Pancreas (tissue), 10 donors: ENCODE measurements around the gene EPO. TPM values are rescaled to one million over a fixed set of nuclear protein-coding genes. Genes with fewer than 3 reads are reported as not detected.

Experiments used
- ATAC-seq, 4 donors: fragments of 200-7000 bp; cut with Tn5 transposase; one replicate each; pipeline versions ENCODE4 v1.8.0 to v1.9.1; 2020; ENCODE audit warnings: mild to moderate bottlenecking in 4 of 4, moderate library complexity in 4 of 4
- DNase-seq, 6 donors: peaks; one replicate each; pipeline ENCODE4 v3.0.0-alpha.2; 2020
- FAIRE-seq: peaks from 2 replicates; lab custom pipeline; 2012; peaks lifted over from hg19 to GRCh38; lab: Jason Lieb, UNC
- H3K27ac ChIP-seq, 4 donors: fragments of 200-600 bp; sonication (generic); 1 replicate in 3 of 4; 2 replicates in 1 of 4; pipeline versions ENCODE4 v1.5.0 to v1.8.0; 2020
- H3K27me3 ChIP-seq, 4 donors: fragments of 200-600 bp; one replicate each; pipeline ENCODE4 v1.8.0; 2021
- H3K36me3 ChIP-seq, 3 donors: fragments of 200-600 bp; sonication (generic) in 1 of 3; one replicate each; pipeline versions ENCODE4 v1.5.0 to v1.8.0; 2020 to 2021
- H3K4me1 ChIP-seq, 3 donors: fragments of 200-600 bp; one replicate each; pipeline ENCODE4 v1.8.0; 2021
- H3K4me3 ChIP-seq, 4 donors: fragments of 200-600 bp; sonication (generic) in 2 of 4; one replicate each; pipeline versions ENCODE4 v1.5.0 to v1.8.0; 2020 to 2021
- H3K9me3 ChIP-seq, 4 donors: fragments of 200-600 bp; one replicate each; pipeline ENCODE4 v1.8.0; 2021
- CTCF ChIP-seq, 4 donors: fragments of 200-600 bp; sonication (generic) in 3 of 4; IDR thresholded peaks; one replicate each; pipeline versions ENCODE4 v1.5.0 to v1.8.0; 2021; ENCODE audit warnings: antibody characterized with exemption in 4 of 4
- WGBS, 2 donors: extraction: QIAGEN DNeasy Blood & Tissue Kit; methylation state at CpG; one replicate each; pipeline ENCODE4 v1.1.7; 2013; 5-methylcytosine and 5-hydroxymethylcytosine counted together
- intact Hi-C, 3 donors: fragments of 100-400 bp; cut with DNase I; formaldehyde crosslinking; loops; one replicate each; pipeline versions ENCODE4 v1.11.1 to v1.14.2; 2022
- polyA plus RNA-seq, 2 donors: library from polyadenylated mRNA; stranded (reverse); fragments of 200-250 nt; gene quantifications; one replicate each; pipeline ENCODE4 v1.2.3, GENCODE V29; 2013
- total RNA-seq, 6 donors: library from RNA; stranded (reverse); fragmentation: NEBNext Ultra II Directional in 4 of 6; extraction: Animal tissue kit (Norgen Biotek cat#: 25700) in 4 of 6; gene quantifications; one replicate each; pipeline versions ENCODE4 v1.2.1 to v1.2.4, GENCODE V29; 2021 to 2023
- donor health status: healthy with polysubstance abuse.
- donor health status: DM: no; HTN: no; CAD: no; lungs with moderate emphysema.
- donor health status: DM: no; HTN: no; CAD: no.
- donor health status: control.
- donor health status: control.
- donor health status: Bipolar disorder and iron deficiency.
- donor health status: DM: yes; HTN: yes; CAD: no.
- donor health status: DM: no; HTN: no; CAD: no.
- donor health status: DM: no; HTN: no; CAD: no.
- donor health status: DM: yes; HTN: yes; CAD: no.

EPO gene
- total and polyA plus RNA-seq, 8 donors = 1.6 to 5.9 (median 3.9) TPM

- Histone ChIP-seq H3K36me3 (no peaks in the 10 kb centered on the region), H3K27ac (no peak overlapping the region), H3K4me3 (no peak overlapping the region), H3K4me1 (no peaks in the 10 kb centered on the region), H3K9me3 (no peaks in the 10 kb centered on the region), H3K27me3 (no peaks in the 10 kb centered on the region)
- FAIRE-seq = no peak
- ATAC-seq = no peak
- intact Hi-C loops = no loop called here
- no peak for DNase-seq
- TF ChIP-seq CTCF (IDR thresholded peaks at IDR 0.05) = no peak
- no CpG with 5 or more reads among the region's 7 CpGs for WGBS, 2 donors
Observed at GRCh38 chr7:100735730-100736129, 15.5 kb downstream of the EPO start.

GRCh38 chr7:100736671-100737070, 16.4 kb downstream of the EPO start:
- no CpG with 5 or more reads among the region's 13 CpGs for WGBS, 2 donors
- Histone ChIP-seq H3K27me3 (no peaks in the 10 kb centered on the region), H3K4me3 (no peak overlapping the region), H3K36me3 (no peaks in the 10 kb centered on the region), H3K27ac (no peak overlapping the region), H3K4me1 (no peaks in the 10 kb centered on the region), H3K9me3 (no peaks in the 10 kb centered on the region)
- TF ChIP-seq CTCF (IDR thresholded peaks at IDR 0.05) = no peak
- no peak for ATAC-seq
- intact Hi-C loops = no loop called here
- no peak for FAIRE-seq
- peak in 1 of 6 donors; percentile 48 for DNase-seq

- no peak for TF ChIP-seq CTCF (IDR thresholded peaks at IDR 0.05)
- intact Hi-C loops = no loop called here
- no peaks in the 10 kb centered on the region for H3K36me3 ChIP-seq
- H3K27ac ChIP-seq = no peak overlapping the region
- no peaks in the 10 kb centered on the region for H3K27me3 ChIP-seq
- H3K9me3 ChIP-seq = no peaks in the 10 kb centered on the region
- no peak overlapping the region for H3K4me3 ChIP-seq
- ATAC-seq = no peak
- no CpG with 5 or more reads among the region's 6 CpGs for WGBS, 2 donors
- DNase-seq = no peak
- FAIRE-seq = no peak
- H3K4me1 ChIP-seq = no peaks in the 10 kb centered on the region
Observed at GRCh38 chr7:100739934-100740333, 19.7 kb downstream of the EPO start.

- Histone ChIP-seq H3K27me3 (peaks cover 0 to 4% (median 0%) of the 10 kb centered on the region in 4 donors), H3K4me1 (no peaks in the 10 kb centered on the region), H3K9me3 (no peaks in the 10 kb centered on the region), H3K36me3 (no peaks in the 10 kb centered on the region), H3K4me3 (no peak overlapping the region), H3K27ac (no peak overlapping the region)
- FAIRE-seq (no peak), ATAC-seq (no peak), DNase-seq (no peak)
- intact Hi-C loops = no loop called here
- no peak for TF ChIP-seq CTCF (IDR thresholded peaks at IDR 0.05)
- 88 to 90% methylated on average over 14 of the region's 14 CpGs for WGBS, 2 donors
Observed at GRCh38 chr7:100744605-100745004, 24.3 kb downstream of the EPO start.

- FAIRE-seq (no peak), ATAC-seq (peak in 3 of 4 donors; percentile 46 to 59 (median 47)), DNase-seq (no peak)
- no peak overlapping the region for H3K27ac ChIP-seq
- no peaks in the 10 kb centered on the region for H3K36me3 ChIP-seq
- no peak for TF ChIP-seq CTCF (IDR thresholded peaks at IDR 0.05)
- intact Hi-C loops = no loop called here
- WGBS, 2 donors = 3 to 5% methylated on average over 27 to 28 of the region's 28 CpGs
- peak overlapping the region in 1 of 4 donors; percentile 26 for H3K4me3 ChIP-seq
- no peaks in the 10 kb centered on the region for H3K4me1 ChIP-seq
- H3K27me3 ChIP-seq = peaks cover 0 to 4% (median 0%) of the 10 kb centered on the region in 4 donors
- no peaks in the 10 kb centered on the region for H3K9me3 ChIP-seq
Observed at GRCh38 chr7:100745184-100745583, 24.9 kb downstream of the EPO start.
